ENCODE data around the gene MARCHF10.

DNA sequence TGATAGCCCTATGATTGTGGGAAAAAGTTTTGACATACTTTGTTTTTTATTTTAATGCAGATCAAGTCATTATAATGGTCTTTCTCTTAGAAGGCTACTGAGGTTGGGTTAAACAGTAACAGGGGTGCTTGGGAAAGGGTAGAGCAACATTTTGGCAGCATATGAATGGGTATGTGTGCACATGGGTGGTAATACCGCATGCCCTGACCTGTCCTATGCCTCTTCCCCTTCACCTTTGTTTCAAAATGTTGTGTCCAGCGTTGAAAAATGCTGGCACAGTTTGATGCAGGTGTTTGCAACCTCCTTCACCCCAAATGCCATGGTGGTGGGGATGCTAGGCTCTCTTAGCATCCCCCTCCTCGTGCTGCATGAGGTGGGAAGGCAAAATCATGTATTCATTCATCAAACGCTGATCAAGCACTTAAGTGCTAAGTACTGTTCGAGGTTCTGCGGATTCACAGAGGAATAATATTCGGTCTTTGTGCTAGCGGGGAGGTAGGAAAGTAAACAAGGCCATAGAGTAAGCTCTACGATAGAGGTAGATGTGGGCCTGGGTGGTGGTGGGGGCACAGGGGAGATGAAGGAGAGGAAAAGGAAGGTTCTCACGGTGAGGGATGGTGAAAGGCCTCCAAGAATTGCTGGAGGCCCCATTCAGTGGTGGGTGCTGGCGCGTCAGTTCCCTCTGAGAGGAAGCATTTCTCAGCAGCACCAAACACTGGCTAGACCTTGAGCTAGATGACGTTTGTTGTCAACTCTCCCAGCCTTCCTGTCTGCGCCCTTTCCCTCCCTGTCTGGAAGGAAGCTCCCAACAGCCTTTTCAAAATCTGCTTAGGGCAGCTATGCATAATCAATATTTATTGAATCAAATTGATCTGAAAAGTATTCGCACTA lies 13.3 kb upstream of the MARCHF10 start:
- TF ChIP-seq, protein P1, sequence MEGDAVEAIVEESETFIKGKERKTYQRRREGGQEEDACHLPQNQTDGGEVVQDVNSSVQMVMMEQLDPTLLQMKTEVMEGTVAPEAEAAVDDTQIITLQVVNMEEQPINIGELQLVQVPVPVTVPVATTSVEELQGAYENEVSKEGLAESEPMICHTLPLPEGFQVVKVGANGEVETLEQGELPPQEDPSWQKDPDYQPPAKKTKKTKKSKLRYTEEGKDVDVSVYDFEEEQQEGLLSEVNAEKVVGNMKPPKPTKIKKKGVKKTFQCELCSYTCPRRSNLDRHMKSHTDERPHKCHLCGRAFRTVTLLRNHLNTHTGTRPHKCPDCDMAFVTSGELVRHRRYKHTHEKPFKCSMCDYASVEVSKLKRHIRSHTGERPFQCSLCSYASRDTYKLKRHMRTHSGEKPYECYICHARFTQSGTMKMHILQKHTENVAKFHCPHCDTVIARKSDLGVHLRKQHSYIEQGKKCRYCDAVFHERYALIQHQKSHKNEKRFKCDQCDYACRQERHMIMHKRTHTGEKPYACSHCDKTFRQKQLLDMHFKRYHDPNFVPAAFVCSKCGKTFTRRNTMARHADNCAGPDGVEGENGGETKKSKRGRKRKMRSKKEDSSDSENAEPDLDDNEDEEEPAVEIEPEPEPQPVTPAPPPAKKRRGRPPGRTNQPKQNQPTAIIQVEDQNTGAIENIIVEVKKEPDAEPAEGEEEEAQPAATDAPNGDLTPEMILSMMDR (conservative IDR thresholded peaks at IDR 0.05 in 1 of 2, IDR thresholded peaks at IDR 0.05 in 1 of 2; ENCODE audit: low read depth in 1 of 2, low read length in 2 of 2) = no peak
- TF ChIP-seq EZH2 (IDR thresholded peaks at IDR 0.05; ENCODE audit: low read length, missing control alignments) = no peak

Data from fibroblast of lung (primary cell).